Activated B cell treated with CpG ODN at 0.5 μM for 24 hours (primary cell): ENCODE results near the gene MRFAP1L1. TPM values are rescaled to one million over a fixed set of nuclear protein-coding genes. Genes with fewer than 3 reads are reported as not detected.

ENCODE experiments used
- ATAC-seq: fragments of 200-7000 bp; cut with Tn5 transposase; one replicate; pipeline ENCODE4 v1.10.0; 2021; ENCODE audit warnings: low read depth, mild to moderate bottlenecking, moderate library complexity
- CTCF ChIA-PET: fragments of 350-600 bp; sonication (Branson Sonifier 250); formaldehyde crosslinking; loops from one replicate; lab custom pipeline; 2021; ENCODE audit warnings: antibody characterized with exemption; lab: Charles Lee
- POLR2A ChIA-PET: fragments of 350-600 bp; sonication (Branson Sonifier 250); formaldehyde crosslinking; loops from one replicate; lab custom pipeline; 2021; ENCODE audit warnings: antibody characterized with exemption; lab: Charles Lee
- DNase-seq: peaks from one replicate; pipeline ENCODE4 v3.0.0; 2022
- H3K27ac Mint-ChIP-seq: one replicate; pipeline ENCODE4 v1.8.0; 2020; ENCODE audit warnings: mixed read lengths
- H3K27me3 Mint-ChIP-seq: one replicate; pipeline ENCODE4 v1.8.0; 2021; ENCODE audit warnings: mixed read lengths
- H3K36me3 Mint-ChIP-seq: one replicate; pipeline ENCODE4 v1.8.0; 2021; ENCODE audit warnings: low read depth, mixed read lengths
- H3K4me1 Mint-ChIP-seq: one replicate; pipeline ENCODE4 v1.8.0; 2021; ENCODE audit warnings: mixed read lengths
- H3K4me3 Mint-ChIP-seq: one replicate; pipeline ENCODE4 v1.8.0; 2020; ENCODE audit warnings: mild to moderate bottlenecking, mixed read lengths
- H3K9me3 Mint-ChIP-seq: one replicate; pipeline ENCODE4 v1.8.0; 2020; ENCODE audit warnings: mixed read lengths
- CTCF ChIP-seq: fragments of 200-600 bp; IDR thresholded peaks from one replicate; pipeline ENCODE4 v1.8.0; 2022; ENCODE audit warnings: antibody characterized with exemption, mild to moderate bottlenecking
- intact Hi-C: fragments of 100-400 bp; cut with micrococcal nuclease; formaldehyde crosslinking; loops from one replicate; pipeline ENCODE4 v1.15.1; 2024
- total RNA-seq: library from RNA; stranded (reverse); gene quantifications from 2 replicates; pipeline ENCODE4 v1.2.3, GENCODE V29; 2022

The MRFAP1L1 gene
- total RNA-seq, 1 donor from 2014 or later: 39.1 TPM

DNA sequence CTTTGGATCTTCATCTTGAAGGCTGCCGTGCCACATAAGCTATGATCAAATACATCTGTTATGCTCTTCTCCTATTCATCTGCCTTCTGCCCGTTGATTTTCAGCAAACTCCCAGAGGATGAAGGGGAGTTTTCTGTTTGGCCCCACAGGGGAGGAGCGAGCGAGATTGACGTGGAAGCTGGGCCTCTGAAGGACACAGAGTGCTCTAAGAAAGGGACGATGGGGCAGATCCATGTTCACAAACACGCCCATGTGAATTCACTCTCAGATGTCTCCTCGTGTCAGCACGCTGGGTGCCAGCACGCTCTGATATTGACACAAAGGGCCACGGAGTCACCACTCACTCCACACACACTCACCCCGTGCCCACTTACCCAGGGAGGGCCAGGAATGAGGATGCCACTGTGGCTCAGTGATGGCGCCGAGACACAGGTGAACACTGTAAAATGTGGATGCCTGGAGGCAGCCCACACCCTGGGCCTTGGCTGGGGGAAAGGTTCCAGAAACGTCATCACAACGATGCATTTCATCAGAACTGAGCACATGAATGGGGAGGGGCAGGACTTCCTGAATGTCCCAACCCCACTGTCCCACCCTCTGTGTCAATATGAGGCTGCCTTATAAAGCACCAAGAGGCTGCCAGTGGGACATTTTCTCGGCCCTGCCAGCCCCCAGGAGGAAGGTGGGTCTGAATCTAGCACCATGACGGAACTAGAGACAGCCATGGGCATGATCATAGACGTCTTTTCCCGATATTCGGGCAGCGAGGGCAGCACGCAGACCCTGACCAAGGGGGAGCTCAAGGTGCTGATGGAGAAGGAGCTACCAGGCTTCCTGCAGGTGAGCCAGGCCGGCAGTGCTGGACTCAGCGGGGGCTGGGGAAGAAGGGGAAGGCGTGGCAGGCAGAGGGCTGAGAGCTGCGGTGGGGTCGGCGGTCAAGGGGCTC is 16.2 kb downstream of the MRFAP1L1 start, which contains the start of gene S100P:
S100P (plus strand) TSS at position 648 of the 946 bp plus-strand sequence; CDS start at position 703, 55 bp downstream.
- peaks cover 10% of the 10 kb centered on the region for H3K4me1 Mint-ChIP-seq

DNA sequence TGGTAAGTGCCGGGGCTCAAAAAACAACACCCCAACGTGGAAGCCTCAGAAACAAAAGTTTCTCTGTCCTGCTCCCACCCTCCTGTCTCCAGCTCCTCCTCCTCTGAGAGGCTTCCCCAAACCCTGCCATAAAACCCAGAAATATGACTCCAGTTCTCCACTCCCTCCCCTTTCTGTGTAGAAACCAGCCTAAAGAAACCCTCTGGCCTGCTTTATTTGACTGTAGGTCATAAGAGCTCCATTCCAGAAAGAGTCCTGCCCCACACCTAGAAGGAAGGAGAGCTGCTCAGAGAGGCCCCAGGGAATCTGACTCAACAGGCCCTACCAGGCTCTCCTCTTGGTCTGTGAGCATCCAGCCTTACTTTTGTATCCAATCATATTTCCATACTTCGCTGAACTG is 16.9 kb downstream of the MRFAP1L1 start:
- ATAC-seq (no peak), DNase-seq (no peak)
- H3K27me3 Mint-ChIP-seq: peaks cover 7% of the 10 kb centered on the region
- no peak for TF ChIP-seq CTCF
- peaks cover 5% of the 10 kb centered on the region for H3K36me3 Mint-ChIP-seq
- no peak overlapping the region for H3K4me3 Mint-ChIP-seq
- H3K4me1 Mint-ChIP-seq: peaks cover 10% of the 10 kb centered on the region
- ChIA-PET POLR2A (no interaction called here), CTCF (no interaction called here)
- no peaks in the 10 kb centered on the region for H3K9me3 Mint-ChIP-seq
- no peak overlapping the region for H3K27ac Mint-ChIP-seq
- intact Hi-C loops: no loop called here

More for the DNA sequence above, 16.2 kb downstream of the MRFAP1L1 start, which contains the start of gene S100P:
- intact Hi-C loops: no loop called here
- H3K9me3 Mint-ChIP-seq: no peaks in the 10 kb centered on the region
- CTCF ChIA-PET: no interaction called here
- H3K27me3 Mint-ChIP-seq: peaks cover 6% of the 10 kb centered on the region
- DNase-seq: no peak
- no peak within 1 kb of the TSS for H3K4me3 Mint-ChIP-seq
- H3K36me3 Mint-ChIP-seq: peaks cover 9% of the 10 kb centered on the region
- no peak within 1 kb of the TSS for H3K27ac Mint-ChIP-seq
- ATAC-seq: no peak
- POLR2A ChIA-PET: interaction anchor here (0.6 kb wide), 1 partner anchor 206 kb away, joined by 8 read pairs; no protein-coding TSS in a partner anchor
- no peak for TF ChIP-seq CTCF

DNA sequence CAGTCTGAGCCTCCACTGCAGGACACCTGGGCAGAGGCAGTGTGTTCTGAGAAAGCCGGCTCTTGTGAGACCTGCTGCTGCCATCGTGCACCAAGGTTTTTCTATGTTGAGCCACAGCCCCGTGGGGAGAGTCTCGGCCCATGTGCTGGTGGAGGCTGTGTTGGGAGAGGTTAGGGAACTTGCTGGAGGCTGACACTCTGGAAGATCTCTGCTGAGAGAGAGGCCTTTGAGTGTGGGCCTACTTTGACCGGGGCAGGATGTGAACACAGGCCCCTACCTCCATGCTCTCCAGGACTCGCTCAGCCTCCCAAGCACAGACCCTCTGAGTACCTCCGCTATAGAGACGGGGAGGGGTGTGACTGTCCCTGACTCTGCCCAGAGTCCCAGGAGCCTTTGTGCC is 17.3 kb downstream of the MRFAP1L1 start:
- no peak for TF ChIP-seq CTCF
- H3K27ac Mint-ChIP-seq: no peak overlapping the region
- peaks cover 7% of the 10 kb centered on the region for H3K27me3 Mint-ChIP-seq
- H3K4me1 Mint-ChIP-seq: peaks cover 10% of the 10 kb centered on the region
- no peaks in the 10 kb centered on the region for H3K9me3 Mint-ChIP-seq
- intact Hi-C loops: no loop called here
- peaks cover 5% of the 10 kb centered on the region for H3K36me3 Mint-ChIP-seq
- DNase-seq (no peak), ATAC-seq (no peak)
- no peak overlapping the region for H3K4me3 Mint-ChIP-seq
- ChIA-PET CTCF (no interaction called here), POLR2A (no interaction called here)

DNA sequence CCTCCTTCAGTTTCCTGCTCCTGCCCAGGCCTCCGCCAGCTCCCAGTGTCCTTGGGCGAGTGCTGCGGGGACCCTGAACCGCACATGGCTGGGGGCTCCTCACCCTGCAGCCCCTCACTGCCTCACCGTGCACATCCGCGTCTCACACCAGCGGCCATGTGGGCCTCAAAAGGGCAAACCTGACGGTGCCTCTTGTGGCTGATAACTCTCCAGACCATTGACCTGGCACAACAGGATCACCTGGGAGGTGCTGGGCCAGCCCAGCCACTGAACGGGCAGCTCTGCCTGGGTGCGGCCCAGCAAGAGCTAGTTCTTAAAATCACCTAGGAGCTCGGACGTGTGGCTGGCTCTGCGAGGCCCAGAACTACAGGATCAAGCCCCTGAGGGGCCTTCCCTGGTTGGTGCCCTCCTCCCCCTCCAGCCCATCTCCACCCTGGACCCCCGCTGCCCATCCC is 20.1 kb downstream of the MRFAP1L1 start:
- TF ChIP-seq CTCF: no peak
- POLR2A ChIA-PET: no interaction called here
- H3K27me3 Mint-ChIP-seq: peaks cover 7% of the 10 kb centered on the region
- H3K9me3 Mint-ChIP-seq: no peaks in the 10 kb centered on the region
- H3K36me3 Mint-ChIP-seq: no peaks in the 10 kb centered on the region
- DNase-seq: no peak
- intact Hi-C loops: no loop called here
- no peak overlapping the region for H3K4me3 Mint-ChIP-seq
- ATAC-seq: no peak
- CTCF ChIA-PET: no interaction called here
- no peak overlapping the region for H3K27ac Mint-ChIP-seq
- H3K4me1 Mint-ChIP-seq: no peaks in the 10 kb centered on the region

DNA sequence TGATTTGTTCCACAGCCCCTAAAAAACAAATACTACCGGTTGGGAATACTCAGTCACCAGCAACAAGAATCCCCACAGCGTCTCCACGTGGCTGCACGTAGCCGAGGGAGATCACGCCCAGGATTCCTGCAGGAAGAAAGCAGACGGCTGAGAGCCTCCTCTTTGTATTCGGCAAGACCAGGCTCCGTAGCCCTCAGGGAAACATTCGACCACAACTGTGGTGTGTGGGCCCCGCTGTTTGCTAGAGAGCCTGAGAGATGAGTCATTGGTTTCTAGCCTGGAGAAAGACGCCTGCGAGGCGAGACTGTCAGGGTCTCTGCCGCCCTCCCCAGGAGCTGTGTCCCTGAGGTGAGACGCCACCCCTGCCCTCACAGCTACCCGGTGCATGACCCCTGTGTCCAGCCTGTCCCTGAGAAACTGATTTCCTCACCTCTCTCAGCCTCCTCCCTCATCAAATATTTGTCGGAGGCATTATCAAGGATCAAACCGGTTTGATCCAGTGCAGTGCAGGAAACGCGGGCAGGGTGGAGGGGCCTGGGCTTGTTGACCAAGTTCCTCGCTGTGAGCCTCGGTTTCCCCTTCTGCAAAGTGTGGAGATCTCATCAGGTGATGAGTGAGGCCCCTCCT is 20.7 kb downstream of the MRFAP1L1 start:
- POLR2A ChIA-PET: interaction anchor here (0.6 kb wide), 1 partner anchor 1115 kb away, joined by 5 read pairs; no protein-coding TSS in a partner anchor
- ATAC-seq (peak; percentile 56), DNase-seq (no peak)
- TF ChIP-seq CTCF: no peak
- Mint-ChIP-seq H3K27me3 (peaks cover 7% of the 10 kb centered on the region), H3K36me3 (no peaks in the 10 kb centered on the region), H3K4me3 (no peak overlapping the region), H3K4me1 (no peaks in the 10 kb centered on the region), H3K27ac (no peak overlapping the region), H3K9me3 (no peaks in the 10 kb centered on the region)
- intact Hi-C loops: no loop called here
- CTCF ChIA-PET: no interaction called here
